Hematopoietic multipotent progenitor cell treated with erythropoietin and hydrocortisone succinate and interleukin-3 and kit ligand, for 17 days (in vitro differentiated cells): ENCODE measurements around the gene RBL2.

ENCODE experiments used
- DNase-seq: peaks from one replicate; pipeline ENCODE4 v3.0.0-alpha.2; 2015; ENCODE audit warnings: low spot score

RBL2 gene

GRCh38 chr16:53449816-53450517 is 15.7 kb downstream of the RBL2 start:
- no peak for DNase-seq

GRCh38 chr16:53453928-53454327 is 19.7 kb downstream of the RBL2 start:
- DNase-seq = no peak

DNA sequence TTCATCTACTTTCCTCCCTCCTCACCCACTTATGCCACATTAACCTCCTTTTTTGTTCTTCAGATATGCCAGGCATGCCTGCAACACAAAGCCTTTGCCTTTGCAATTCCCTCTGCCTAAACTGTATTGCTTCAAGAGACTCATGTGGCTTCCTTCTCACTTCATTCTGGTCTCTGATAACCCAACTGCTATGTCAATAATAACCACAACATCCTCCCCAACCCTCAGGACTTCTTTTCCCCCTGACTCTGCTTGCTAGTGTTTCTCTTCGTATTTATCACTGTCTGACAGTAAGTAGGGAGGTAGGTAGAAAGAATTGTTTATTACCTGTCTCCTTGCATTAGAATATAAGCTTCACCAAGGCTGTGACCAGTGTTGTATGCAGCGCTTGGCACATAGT is 22.4 kb downstream of the RBL2 start:
- DNase-seq = no peak

DNA sequence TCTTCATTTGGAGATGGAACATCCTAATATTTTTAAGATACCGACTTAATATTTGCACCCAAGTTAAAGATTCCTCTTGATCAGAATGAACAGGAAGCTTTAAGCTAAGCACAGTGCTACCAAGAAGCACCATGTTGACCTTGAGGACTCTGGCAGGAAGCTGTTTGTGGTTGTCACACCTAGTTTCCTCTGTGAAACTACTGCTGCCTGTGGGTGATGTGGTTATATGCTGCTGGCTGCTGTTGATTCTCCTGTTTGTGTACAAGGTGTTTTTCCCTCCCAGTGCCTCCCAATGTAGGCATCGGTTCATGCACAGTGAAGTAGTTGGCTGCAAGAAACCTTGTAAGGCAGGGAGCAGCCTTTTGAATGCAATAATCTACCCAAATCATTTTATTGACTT is 23.4 kb downstream of the RBL2 start:
- DNase-seq = no peak

DNA sequence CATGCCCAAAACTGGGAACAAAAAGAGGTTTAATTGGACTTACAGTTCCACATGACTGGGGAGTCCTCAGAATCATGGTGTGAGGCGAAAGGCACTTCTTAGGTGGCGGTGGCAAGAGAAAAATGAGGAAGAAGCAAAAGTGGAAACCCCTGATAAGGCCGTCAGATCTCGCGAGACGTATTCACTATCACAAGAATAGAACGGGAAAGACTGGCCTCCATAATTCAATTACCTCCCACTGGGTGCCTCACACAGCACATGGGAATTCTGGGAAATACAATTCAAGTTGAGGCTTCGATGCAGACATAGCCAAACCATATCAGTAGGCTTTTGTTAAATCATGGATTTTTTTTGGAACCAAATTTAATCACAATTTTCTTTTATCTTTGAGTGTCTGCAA is 24.4 kb downstream of the RBL2 start:
- DNase-seq = no peak

- DNase-seq = peak; percentile 80
These were observed 31.5 kb downstream of the RBL2 start for GRCh38 chr16:53465606-53466280.

- DNase-seq = no peak
These were observed 42.6 kb downstream of the RBL2 start for GRCh38 chr16:53476867-53477266.

GRCh38 chr16:53478965-53479364 is 44.7 kb downstream of the RBL2 start:
- DNase-seq = no peak

- DNase-seq = no peak
These were observed 46.1 kb downstream of the RBL2 start for GRCh38 chr16:53480394-53480793.

GRCh38 chr16:53482123-53482522 is 47.9 kb downstream of the RBL2 start:
- no peak for DNase-seq

- DNase-seq = no peak
These were observed 50.3 kb downstream of the RBL2 start for GRCh38 chr16:53484542-53484941.

DNA sequence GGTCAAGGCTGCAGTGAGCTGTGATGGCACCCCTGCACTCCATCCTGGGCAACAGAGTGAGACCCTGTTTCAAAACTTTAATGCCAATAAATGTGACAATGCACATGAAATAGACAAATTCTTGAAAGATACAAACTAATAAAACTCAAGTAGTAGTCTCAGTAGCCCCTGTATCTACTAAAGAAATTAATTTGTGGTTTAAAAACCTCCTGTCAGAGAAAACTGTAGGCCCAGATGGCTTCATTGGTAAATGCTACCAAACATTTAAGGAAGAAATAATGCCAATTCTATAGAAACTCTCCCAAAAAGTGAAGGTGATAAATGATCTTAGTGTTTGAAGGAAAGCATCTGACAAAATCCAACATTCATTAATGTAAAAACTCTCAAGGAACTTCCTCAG is 52.0 kb downstream of the RBL2 start:
- DNase-seq = no peak

- no peak for DNase-seq
These were observed 55.5 kb downstream of the RBL2 start for GRCh38 chr16:53489755-53490154.

- DNase-seq = no peak
These were observed 58.2 kb downstream of the RBL2 start for GRCh38 chr16:53492503-53492902.

- DNase-seq = no peak
These were observed 60.4 kb downstream of the RBL2 start for GRCh38 chr16:53494636-53495035.

- no peak for DNase-seq
These were observed 61.1 kb downstream of the RBL2 start for GRCh38 chr16:53495325-53495724.

DNA sequence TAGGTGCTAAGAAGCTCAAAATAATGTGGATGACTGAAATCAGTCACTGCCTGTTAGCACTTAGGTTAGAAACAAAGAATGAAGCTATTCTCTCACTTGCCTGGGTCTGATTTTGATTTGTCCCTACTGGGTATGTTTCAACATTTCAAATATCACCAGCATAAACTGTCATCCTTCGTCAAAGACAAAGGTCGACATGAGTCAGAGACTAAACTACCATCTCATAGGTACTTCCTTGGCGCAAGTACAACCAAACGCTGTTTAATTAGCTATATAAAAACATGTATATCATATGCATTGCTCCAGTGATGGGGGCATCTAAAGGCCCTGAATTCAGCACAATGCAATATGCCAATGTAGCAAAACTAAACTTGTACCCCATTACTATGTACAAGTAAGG is 64.7 kb downstream of the RBL2 start:
- no peak for DNase-seq

DNA sequence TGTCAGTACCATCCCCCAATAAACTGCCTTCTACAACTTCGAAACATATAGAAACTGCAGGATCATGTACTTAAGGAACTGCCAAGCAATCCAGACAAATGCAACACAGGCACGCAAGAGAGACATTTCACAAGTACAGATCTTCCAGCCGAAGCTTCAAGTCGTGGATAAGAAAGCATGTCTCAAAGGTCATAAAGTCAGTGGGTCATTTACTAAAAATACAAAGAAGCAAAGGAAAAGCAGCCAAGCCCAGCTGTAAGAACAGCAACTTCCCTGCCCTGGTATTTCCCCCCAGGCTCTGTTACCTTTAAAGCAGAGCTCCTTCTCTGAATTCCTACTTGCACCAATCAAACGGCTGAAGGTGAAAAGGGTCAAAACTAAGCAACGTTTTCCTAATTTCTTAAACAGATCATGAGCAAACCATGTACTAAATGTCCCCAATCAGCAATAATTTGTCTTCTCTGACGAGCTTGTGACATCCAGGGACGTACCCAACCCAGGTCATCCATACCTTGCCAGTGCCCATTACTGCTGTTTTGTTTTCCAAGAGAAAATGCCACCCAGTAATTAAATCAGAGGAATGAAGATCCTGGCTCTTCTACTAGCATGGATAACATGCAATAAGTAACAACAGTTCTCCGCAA is 67.1 kb downstream of the RBL2 start:
- DNase-seq = no peak

GRCh38 chr16:53502331-53503269 is 68.3 kb downstream of the RBL2 start, which contains the start of gene AKTIP:
Gene AKTIP (minus strand): TSS chr16:53503209. CDS start chr16:53500259, 2,950 bp downstream.
- DNase-seq = no peak

GRCh38 chr16:53503270-53503923 is 69.1 kb downstream of the RBL2 start:
- DNase-seq = peak; percentile 95

DNA sequence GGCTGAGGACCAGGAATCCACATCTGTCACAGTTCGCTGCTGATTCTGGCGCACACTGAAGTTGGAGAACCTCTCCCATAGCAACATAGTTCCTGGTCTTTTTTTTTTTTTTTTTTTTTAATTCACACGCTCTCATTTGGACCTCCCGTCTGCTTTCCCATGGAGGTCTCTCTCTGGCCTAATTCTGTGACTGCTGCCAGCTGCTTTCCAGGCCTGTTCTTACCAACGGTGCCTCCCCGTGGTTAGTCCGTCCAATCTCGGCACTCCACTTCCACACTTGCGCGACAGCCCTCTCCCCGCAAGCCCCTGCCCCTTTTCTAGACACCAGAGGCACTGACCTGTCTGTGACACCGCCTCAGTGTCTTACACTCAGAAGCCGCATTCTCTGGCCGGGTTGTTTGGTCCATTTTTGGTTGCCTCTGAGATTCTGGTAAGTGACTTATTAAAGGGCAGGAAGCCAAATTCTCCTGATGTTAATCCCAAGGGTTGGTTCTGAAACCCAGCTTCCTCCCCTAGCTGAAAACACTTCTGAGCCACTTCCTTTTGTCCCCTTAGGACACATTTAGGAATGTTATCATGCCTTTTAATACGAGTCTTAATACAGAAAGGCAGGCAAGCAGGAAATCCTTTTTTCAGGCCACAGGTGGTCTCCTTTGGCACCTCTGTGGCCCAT is 69.9 kb downstream of the RBL2 start:
- DNase-seq = no peak
